A673 (cell line): Measurements from ENCODE around the gene DOK3. TPM values are rescaled to one million over a fixed set of nuclear protein-coding genes. Genes with fewer than 3 reads are reported as not detected.
A peak's percentile ranks its signal among the peaks of the same experiment; 100 is the strongest.

Source experiments
- Bru-seq: library from RNA; stranded (reverse); fragments of 400-500 nt; gene quantifications from one replicate; lab custom pipeline; 2021; lab: Mats Ljungman, UMichigan
- BruChase-seq, 2 experiments: library from RNA; stranded (reverse); fragments of 400-500 nt; gene quantifications; one replicate each; lab custom pipeline; 2021; lab: Mats Ljungman, UMichigan
- BruUV-seq: library from RNA; stranded (reverse); fragments of 400-500 nt; replicated peaks from 2 replicates; lab custom pipeline; 2021; lab: Mats Ljungman, UMichigan
- CTCF ChIA-PET: fragments of 300-600 bp; sonication (Branson Sonifier 250); formaldehyde crosslinking; loops from one replicate; lab custom pipeline; 2022; ENCODE audit warnings: antibody characterized with exemption; lab: Charles Lee
- POLR2A ChIA-PET: fragments of 300-600 bp; sonication (Branson Sonifier 250); formaldehyde crosslinking; loops from one replicate; lab custom pipeline; 2022; ENCODE audit warnings: antibody characterized with exemption; ENCODE audit not compliant: low non-redundant PET; lab: Charles Lee
- DNase-seq: peaks from one replicate; pipeline ENCODE4 v3.0.0-alpha.2; 2015; ENCODE audit warnings: low spot score
- H3K27ac ChIP-seq: fragments of 200-600 bp; sonication (generic); 2 replicates; pipeline ENCODE4 v1.5.1; 2016; ENCODE audit warnings: mixed run types, low read depth, mild to moderate bottlenecking, mixed read lengths, antibody characterized with exemption, low read length; ENCODE audit not compliant: poor library complexity, severe bottlenecking
- H3K27me3 ChIP-seq: fragments of 200-600 bp; sonication (generic); replicated peaks from 2 replicates; pipeline ENCODE4 v1.6.1; 2017; ENCODE audit warnings: mixed run types, low read depth, mild to moderate bottlenecking, mixed read lengths, antibody characterized with exemption, low read length; ENCODE audit not compliant: insufficient read depth, poor library complexity
- H3K36me3 ChIP-seq: fragments of 200-600 bp; sonication (generic); 2 replicates; pipeline ENCODE4 v1.6.1; 2016; ENCODE audit warnings: mixed run types, mild to moderate bottlenecking, mixed read lengths, antibody characterized with exemption, low read length; ENCODE audit not compliant: insufficient read depth, poor library complexity, severe bottlenecking
- H3K4me1 ChIP-seq: fragments of 200-600 bp; sonication (generic); 2 replicates; pipeline ENCODE4 v1.6.1; 2017; ENCODE audit warnings: mixed run types, mild to moderate bottlenecking, mixed read lengths, antibody characterized with exemption, low read length; ENCODE audit not compliant: insufficient read depth, poor library complexity, severe bottlenecking
- H3K4me3 ChIP-seq: fragments of 200-600 bp; sonication (generic); 2 replicates; pipeline ENCODE4 v1.5.1; 2016; ENCODE audit warnings: low read depth, mixed run types, mild to moderate bottlenecking, mixed read lengths, low read length; ENCODE audit not compliant: poor library complexity, severe bottlenecking
- H3K9me3 ChIP-seq: fragments of 200-600 bp; sonication (generic); 2 replicates; pipeline ENCODE4 v1.6.1; 2016; ENCODE audit warnings: mixed run types, low read depth, mild to moderate bottlenecking, mixed read lengths, antibody characterized with exemption, low read length; ENCODE audit not compliant: poor library complexity, severe bottlenecking
- EZH2 ChIP-seq: fragments of 200-600 bp; sonication (generic); IDR thresholded peaks from 2 replicates; pipeline ENCODE4 v1.6.1; 2017; ENCODE audit warnings: borderline replicate concordance, low read depth, mild to moderate bottlenecking, mixed read lengths, antibody characterized with exemption, low read length; ENCODE audit not compliant: poor library complexity, severe bottlenecking
- intact Hi-C: fragments of 100-400 bp; cut with micrococcal nuclease; formaldehyde crosslinking; loops from one replicate; pipeline ENCODE4 v1.10.0; 2022; ENCODE audit not compliant: unreplicated experiment
- long read RNA-seq: library from polyadenylated mRNA; stranded (forward); transcript quantifications from one replicate; pipeline ENCODE4 v2.0.0, GENCODE V29; 2022
- total RNA-seq: library from RNA; stranded (reverse); gene quantifications from 2 replicates; pipeline ENCODE4 v1.2.3, GENCODE V29; 2021
- TF ChIP-seq, protein P1 (sequence below): fragments of 300-800, 200-600 bp; sonication (generic); conservative IDR thresholded peaks from 2 replicates; pipeline ENCODE4 v1.5.1; 2017; ENCODE audit warnings: low read depth, mild to moderate bottlenecking, antibody characterized with exemption, low read length, moderate library complexity, mixed read lengths

Gene DOK3, protein sequence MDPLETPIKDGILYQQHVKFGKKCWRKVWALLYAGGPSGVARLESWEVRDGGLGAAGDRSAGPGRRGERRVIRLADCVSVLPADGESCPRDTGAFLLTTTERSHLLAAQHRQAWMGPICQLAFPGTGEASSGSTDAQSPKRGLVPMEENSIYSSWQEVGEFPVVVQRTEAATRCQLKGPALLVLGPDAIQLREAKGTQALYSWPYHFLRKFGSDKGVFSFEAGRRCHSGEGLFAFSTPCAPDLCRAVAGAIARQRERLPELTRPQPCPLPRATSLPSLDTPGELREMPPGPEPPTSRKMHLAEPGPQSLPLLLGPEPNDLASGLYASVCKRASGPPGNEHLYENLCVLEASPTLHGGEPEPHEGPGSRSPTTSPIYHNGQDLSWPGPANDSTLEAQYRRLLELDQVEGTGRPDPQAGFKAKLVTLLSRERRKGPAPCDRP
- total RNA-seq (13.1 and 15.0 TPM in 2 replicates), Bru-seq, nascent RNA (percentile 49 among the genes with signal in this experiment), BruChase-seq, experiment 1, labeled RNA remaining after a 2-hour chase (percentile 66 among the genes with signal in this experiment), BruChase-seq, experiment 2, labeled RNA remaining after a 6-hour chase (percentile 78 among the genes with signal in this experiment)
- long read RNA-seq, partial matches to known transcripts, result 1 of 9 reads
- long read RNA-seq, other reads (novel, unspliced or antisense), result 8 of 9 reads

DNA sequence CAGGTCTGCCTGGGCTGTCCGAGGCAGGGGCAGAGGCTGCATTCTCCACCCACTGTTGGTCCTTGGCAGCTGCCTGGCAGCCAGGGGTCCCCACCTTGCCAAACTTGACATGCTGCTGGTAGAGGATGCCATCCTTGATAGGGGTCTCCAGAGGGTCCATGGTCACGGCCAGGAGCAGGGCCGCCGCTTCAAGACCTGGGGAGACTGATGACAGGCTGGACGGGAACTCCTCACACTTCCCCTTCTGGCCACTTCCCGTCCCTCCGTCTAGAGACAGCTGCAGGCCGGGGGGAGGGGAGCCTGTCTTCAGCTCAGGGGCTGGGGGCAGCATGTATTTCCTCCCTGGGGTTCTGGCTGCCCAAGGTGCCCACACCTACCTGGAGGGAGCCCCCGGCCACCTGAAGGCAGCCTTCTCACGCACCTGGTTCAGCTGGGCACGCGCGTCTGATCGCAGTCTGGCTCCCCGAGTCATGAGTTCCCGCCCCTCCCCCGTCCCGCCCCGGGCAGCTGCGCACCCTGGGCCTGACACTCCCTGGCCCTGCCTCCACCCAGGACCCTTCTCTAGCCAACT, at the start of gene DOK3:
Gene DOK3 (minus strand): TSS at position 446 of the 571 bp plus-strand sequence. CDS start 286 bp downstream, at position 160.
- ChIA-PET CTCF (no interaction called here), POLR2A (no interaction called here)
- no peaks in the 10 kb centered on the region for H3K4me1 ChIP-seq
- H3K36me3 ChIP-seq, result peaks cover 39% of the 10 kb centered on the region
- no peaks in the 10 kb centered on the region for H3K27me3 ChIP-seq
- H3K9me3 ChIP-seq, result no peaks in the 10 kb centered on the region
- intact Hi-C loops, result no loop called here
- no peak for TF ChIP-seq EZH2
- TF ChIP-seq, protein P1, sequence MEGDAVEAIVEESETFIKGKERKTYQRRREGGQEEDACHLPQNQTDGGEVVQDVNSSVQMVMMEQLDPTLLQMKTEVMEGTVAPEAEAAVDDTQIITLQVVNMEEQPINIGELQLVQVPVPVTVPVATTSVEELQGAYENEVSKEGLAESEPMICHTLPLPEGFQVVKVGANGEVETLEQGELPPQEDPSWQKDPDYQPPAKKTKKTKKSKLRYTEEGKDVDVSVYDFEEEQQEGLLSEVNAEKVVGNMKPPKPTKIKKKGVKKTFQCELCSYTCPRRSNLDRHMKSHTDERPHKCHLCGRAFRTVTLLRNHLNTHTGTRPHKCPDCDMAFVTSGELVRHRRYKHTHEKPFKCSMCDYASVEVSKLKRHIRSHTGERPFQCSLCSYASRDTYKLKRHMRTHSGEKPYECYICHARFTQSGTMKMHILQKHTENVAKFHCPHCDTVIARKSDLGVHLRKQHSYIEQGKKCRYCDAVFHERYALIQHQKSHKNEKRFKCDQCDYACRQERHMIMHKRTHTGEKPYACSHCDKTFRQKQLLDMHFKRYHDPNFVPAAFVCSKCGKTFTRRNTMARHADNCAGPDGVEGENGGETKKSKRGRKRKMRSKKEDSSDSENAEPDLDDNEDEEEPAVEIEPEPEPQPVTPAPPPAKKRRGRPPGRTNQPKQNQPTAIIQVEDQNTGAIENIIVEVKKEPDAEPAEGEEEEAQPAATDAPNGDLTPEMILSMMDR, result no peak
- no peak for DNase-seq
- no TSS peak for BruUV-seq
- no peak within 1 kb of the TSS for H3K27ac ChIP-seq
- no peak within 1 kb of the TSS for H3K4me3 ChIP-seq

- DNase-seq, result no peak
- H3K27me3 ChIP-seq, result no peaks in the 10 kb centered on the region
- intact Hi-C loops, result no loop called here
- H3K4me3 ChIP-seq, result no peak overlapping the region
- no peak overlapping the region for H3K27ac ChIP-seq
- no peaks in the 10 kb centered on the region for H3K36me3 ChIP-seq
- H3K9me3 ChIP-seq, result no peaks in the 10 kb centered on the region
- no TSS peak for BruUV-seq
- TF ChIP-seq EZH2, result no peak
- TF ChIP-seq, protein P1, result no peak
- H3K4me1 ChIP-seq, result no peaks in the 10 kb centered on the region
- POLR2A ChIA-PET, result no interaction called here
- CTCF ChIA-PET, result no interaction called here
These were observed 48.2 kb upstream of the DOK3 start for GRCh38 chr5:177557796-177558195.

DNA sequence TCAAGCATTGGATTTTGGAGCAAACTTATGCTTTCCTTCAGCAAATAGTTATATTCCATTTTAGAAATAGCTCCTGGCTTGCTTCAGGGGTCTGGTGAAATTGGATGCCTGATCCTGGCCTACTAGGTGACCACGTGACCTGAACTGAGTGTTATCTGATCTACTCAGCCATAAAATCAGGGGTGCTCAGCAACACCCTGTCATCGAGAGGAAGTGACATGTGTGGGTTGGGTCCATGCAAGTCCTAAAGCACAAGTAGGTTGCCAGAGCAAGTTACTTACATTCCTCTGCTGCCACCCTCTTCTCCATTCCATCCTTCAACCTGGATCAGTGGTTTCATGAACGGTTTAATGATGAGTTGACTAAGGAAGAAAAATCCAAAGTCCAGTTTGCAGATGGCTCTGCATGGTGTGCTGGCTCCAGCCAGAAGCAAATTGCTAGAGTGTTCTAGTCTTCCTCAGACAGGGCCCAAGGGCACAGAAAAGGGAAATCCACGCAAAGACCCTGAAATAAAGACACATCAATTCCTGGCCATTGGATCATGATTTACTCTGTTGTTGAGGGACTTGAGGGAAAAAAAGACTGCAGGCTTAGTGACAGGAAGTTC, 47.5 kb upstream of the DOK3 start:
- Histone ChIP-seq H3K27me3 (no peaks in the 10 kb centered on the region), H3K4me1 (no peaks in the 10 kb centered on the region), H3K36me3 (no peaks in the 10 kb centered on the region), H3K9me3 (no peaks in the 10 kb centered on the region), H3K27ac (no peak overlapping the region), H3K4me3 (no peak overlapping the region)
- TF ChIP-seq EZH2, result no peak
- TF ChIP-seq, protein P1, result no peak
- ChIA-PET CTCF (no interaction called here), POLR2A (no interaction called here)
- no TSS peak for BruUV-seq
- DNase-seq, result no peak
- intact Hi-C loops, result no loop called here
